RWPE1 (cell line): ENCODE data around the gene INKA2.

ENCODE experiments used
- CTCF ChIA-PET: fragments of 350-600 bp; sonication (Branson Sonifier 250); formaldehyde crosslinking; extraction: SDS; loops from one replicate; lab custom pipeline; 2021; lab: Yijun Ruan, JAX
- POLR2A ChIA-PET: fragments of 400-600 bp; formaldehyde crosslinking; extraction: SDS; loops from one replicate; lab custom pipeline; 2020; ENCODE audit warnings: antibody characterized with exemption; ENCODE audit not compliant: low non-redundant PET; lab: Yijun Ruan, JAX
- DNase-seq: peaks from one replicate; pipeline ENCODE4 v3.0.0; 2012; ENCODE audit warnings: low spot score
- H3K27ac ChIP-seq: fragments of 450-650 bp; 2 replicates; pipeline ENCODE4 v1.5.1; 2017
- TF ChIP-seq, protein P1 (sequence below): fragments of 450-650 bp; conservative IDR thresholded peaks from 2 replicates; pipeline ENCODE4 v1.5.1; 2017; ENCODE audit warnings: low read depth, mild to moderate bottlenecking

The INKA2 gene

GRCh38 chr1:111755331-111756123, 16.3 kb upstream of the INKA2 start, which contains the start of gene DDX20:
DDX20 (plus strand) TSS chr1:111755901; CDS start chr1:111755925, 24 bp downstream.
- POLR2A ChIA-PET, result no interaction called here
- H3K27ac ChIP-seq, result peak within 1 kb of the TSS; percentile 96
- TF ChIP-seq, protein P1, sequence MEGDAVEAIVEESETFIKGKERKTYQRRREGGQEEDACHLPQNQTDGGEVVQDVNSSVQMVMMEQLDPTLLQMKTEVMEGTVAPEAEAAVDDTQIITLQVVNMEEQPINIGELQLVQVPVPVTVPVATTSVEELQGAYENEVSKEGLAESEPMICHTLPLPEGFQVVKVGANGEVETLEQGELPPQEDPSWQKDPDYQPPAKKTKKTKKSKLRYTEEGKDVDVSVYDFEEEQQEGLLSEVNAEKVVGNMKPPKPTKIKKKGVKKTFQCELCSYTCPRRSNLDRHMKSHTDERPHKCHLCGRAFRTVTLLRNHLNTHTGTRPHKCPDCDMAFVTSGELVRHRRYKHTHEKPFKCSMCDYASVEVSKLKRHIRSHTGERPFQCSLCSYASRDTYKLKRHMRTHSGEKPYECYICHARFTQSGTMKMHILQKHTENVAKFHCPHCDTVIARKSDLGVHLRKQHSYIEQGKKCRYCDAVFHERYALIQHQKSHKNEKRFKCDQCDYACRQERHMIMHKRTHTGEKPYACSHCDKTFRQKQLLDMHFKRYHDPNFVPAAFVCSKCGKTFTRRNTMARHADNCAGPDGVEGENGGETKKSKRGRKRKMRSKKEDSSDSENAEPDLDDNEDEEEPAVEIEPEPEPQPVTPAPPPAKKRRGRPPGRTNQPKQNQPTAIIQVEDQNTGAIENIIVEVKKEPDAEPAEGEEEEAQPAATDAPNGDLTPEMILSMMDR, result peak; percentile 92
- peak; percentile 90 for DNase-seq
- CTCF ChIA-PET, result interaction anchor here (0.6 to 1.0 kb wide), 4 partner anchors 10 to 65 kb away, joined by 3 to 4 read pairs (median 3); no protein-coding TSS in a partner anchor

- ChIA-PET POLR2A (no interaction called here), CTCF (interaction anchor here (0.6 to 1.0 kb wide), 4 partner anchors 9 to 65 kb away, joined by 3 to 4 read pairs (median 3); no protein-coding TSS in a partner anchor)
- DNase-seq, result peak; percentile 57
- TF ChIP-seq, protein P1, result no peak
- H3K27ac ChIP-seq, result peak overlapping the region; percentile 96
These were observed 15.8 kb upstream of the INKA2 start for GRCh38 chr1:111754984-111755330.

DNA sequence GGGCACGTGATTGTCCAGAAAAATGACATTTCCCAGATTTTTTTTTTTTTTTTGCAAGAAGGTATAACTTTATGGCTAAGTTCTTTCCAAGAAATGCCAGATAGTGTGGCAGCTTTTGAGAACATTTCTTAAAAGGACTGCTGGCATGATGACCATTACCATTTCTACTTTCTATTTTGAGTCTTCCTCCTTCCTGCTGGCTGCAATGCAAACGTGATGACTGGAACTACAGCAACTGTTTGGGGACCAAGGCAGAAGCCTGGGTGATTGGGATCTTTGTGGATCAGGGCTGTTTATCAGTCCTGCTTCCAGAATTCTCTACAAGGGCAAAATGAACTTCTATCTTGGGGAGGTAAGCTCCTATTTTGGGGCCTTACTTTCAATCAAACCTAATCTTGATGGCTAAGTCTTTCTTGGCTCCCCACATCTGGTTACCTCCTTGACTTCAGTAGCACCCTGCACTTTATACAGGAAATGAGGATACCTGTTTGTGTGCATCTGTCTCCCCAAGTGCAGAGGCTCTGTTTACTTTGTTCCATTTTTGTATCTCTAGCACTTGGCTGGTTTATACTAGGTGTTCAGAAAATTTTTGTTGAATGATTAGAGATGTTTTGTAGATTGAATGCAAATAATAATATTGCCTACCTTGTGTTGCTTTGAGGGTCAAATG, 12.8 kb upstream of the INKA2 start:
- ChIA-PET CTCF (interaction anchor here (0.6 to 0.8 kb wide), 2 partner anchors 18 to 37 kb away, joined by 5 read pairs; no protein-coding TSS in a partner anchor), POLR2A (interaction anchor here (0.6 kb wide), 1 partner anchor 54 kb away, joined by 3 read pairs; no protein-coding TSS in a partner anchor)

DNA sequence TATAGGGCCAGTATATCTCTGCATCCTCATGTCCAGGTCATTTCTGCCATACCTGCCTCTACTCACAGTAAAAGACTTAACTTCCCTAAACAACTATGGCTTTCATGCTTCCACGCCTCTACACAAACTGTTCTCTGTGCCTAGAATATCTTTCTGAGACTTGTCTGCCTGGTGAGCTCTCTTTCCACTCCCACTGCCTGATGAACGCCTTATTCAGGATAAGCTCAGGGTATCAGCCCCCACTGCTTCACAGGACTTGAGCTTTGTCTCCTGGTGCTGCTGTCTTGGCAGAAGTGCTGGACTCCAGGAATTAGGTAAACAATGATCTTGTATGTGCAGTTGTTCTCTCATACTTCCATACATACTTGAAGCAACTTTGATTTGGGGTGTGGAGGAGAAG, 11.7 kb upstream of the INKA2 start:
- TF ChIP-seq, protein P1, result no peak
- ChIA-PET POLR2A (no interaction called here), CTCF (interaction anchor here (0.6 to 0.8 kb wide), 2 partner anchors 15 to 19 kb away, joined by 4 to 6 read pairs; no protein-coding TSS in a partner anchor)
- no peak overlapping the region for H3K27ac ChIP-seq
- no peak for DNase-seq

More for the DNA sequence above, 12.8 kb upstream of the INKA2 start:
- TF ChIP-seq, protein P1, result no peak
- no peak for DNase-seq
- H3K27ac ChIP-seq, result no peak overlapping the region

DNA sequence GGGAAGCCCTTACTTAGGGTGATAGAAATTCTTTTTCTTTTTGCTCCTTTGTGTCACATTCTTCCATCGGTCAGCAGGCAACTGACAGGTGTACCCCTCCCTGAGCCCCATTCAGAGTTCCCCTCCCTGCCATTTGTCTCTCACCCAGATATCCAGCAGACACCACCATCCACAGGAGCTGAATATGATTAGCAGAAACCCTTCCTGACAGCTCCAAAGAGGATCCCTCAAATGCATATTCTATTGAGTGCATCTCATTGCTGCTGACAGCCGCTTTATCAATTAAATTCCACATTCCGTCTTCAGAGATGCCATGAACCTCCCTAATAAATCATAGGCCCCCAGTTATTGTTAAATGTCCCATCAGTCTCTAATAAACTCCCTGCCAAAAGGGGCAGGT, 10.4 kb upstream of the INKA2 start:
- TF ChIP-seq, protein P1, result no peak
- ChIA-PET CTCF (no interaction called here), POLR2A (no interaction called here)
- DNase-seq, result no peak
- H3K27ac ChIP-seq, result no peak overlapping the region

DNA sequence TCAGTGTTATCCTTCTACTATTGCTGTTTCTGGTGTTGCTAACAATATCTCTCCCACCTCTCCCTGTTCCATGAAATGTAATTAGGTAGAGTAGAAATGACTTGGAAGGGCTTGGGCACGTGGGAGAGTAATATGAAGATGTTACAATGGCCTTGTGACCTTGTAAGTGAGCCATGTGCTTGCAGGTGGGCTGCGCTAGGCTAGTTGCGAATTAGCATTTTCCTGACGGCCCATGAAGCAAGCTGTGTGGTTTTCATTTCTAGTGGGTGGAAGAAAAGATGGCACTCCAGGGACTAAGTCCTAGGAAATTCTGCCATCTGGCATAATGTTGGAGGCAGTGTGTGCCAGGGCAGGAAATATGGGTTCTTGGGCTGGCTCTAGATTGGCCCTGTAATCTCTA, 8.8 kb upstream of the INKA2 start:
- ChIA-PET POLR2A (no interaction called here), CTCF (interaction anchor here (0.6 to 1.2 kb wide), 5 partner anchors 11 to 1092 kb away, joined by 3 to 8 read pairs (median 3); no protein-coding TSS in a partner anchor)

More for the DNA sequence above, 8.8 kb upstream of the INKA2 start:
- TF ChIP-seq, protein P1, result no peak
- H3K27ac ChIP-seq, result no peak overlapping the region
- no peak for DNase-seq
